ENCODE data around the gene MDM1.

Gene MDM1

DNA sequence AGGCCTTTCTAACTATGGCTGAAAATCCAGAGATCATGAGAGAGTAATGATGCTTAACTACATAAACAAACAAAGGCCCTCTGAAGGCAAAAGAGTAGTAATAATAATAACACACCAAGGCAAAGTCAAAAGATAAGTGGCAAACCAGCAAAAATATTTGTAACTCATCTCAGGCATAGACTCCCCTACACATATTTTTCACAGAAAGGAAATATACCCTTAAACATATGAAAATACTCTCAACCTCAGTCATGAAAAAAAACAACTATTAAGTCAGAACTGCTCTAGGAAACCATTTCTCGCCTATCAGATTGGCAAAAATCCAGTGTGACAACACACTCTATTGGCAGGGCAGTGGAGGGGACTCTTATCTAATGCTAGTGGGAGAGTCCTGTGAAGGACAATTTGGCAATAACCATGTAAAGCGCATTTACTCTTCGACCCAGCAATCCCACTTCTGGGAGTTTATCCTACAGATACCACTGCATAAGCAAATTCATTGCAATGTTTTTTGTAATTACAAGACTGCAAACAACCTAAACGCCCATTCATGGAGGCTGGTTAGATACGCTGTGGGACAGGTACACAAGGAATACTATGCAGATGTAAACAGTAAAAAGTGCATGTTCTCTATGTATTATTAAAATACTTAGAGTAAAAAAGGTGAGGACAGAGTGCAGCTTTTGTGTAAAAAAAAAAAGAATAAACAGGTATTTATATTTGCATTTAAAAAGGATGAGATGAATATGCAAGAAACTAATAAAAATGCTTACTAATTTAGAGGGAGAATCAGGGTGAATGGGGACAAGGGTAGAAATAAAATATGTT lies 52.7 kb downstream of the MDM1 start:
- TF ChIP-seq, protein P1, sequence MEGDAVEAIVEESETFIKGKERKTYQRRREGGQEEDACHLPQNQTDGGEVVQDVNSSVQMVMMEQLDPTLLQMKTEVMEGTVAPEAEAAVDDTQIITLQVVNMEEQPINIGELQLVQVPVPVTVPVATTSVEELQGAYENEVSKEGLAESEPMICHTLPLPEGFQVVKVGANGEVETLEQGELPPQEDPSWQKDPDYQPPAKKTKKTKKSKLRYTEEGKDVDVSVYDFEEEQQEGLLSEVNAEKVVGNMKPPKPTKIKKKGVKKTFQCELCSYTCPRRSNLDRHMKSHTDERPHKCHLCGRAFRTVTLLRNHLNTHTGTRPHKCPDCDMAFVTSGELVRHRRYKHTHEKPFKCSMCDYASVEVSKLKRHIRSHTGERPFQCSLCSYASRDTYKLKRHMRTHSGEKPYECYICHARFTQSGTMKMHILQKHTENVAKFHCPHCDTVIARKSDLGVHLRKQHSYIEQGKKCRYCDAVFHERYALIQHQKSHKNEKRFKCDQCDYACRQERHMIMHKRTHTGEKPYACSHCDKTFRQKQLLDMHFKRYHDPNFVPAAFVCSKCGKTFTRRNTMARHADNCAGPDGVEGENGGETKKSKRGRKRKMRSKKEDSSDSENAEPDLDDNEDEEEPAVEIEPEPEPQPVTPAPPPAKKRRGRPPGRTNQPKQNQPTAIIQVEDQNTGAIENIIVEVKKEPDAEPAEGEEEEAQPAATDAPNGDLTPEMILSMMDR (IDR thresholded peaks at IDR 0.05; ENCODE audit: extremely low read depth, insufficient read depth, missing control alignments): no peak
- no peak for DNase-seq (ENCODE audit: low spot score)
- in situ Hi-C loops (cut with MboI; ENCODE audit: low pct_unique_long_range_greater_than_20kb, low sequenced_read_pairs, unreplicated experiment): no loop called here

DNA sequence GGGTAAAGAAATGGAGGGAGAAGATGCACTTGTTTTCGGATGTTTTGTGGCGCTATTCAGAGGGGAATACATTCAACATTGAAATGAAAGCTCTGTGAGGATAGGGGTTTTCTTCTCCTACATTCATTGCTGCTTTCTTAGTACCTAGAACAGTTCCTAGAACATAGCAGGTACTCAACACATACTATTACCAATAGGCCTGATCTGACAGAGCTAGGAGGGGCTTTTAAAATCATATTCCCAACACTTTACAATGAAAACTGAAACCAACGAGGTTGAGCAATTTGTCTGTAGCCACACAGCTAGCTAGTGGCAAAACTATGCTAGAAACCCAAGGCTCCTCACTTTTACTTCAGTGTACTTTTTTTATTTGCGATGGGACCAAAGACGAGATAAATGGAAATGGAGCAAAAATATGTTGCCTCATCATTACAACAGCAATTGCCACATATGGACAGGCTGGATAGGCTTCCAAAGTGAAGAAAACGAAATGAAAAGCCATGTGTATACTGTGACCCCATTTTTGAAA lies 55.7 kb downstream of the MDM1 start:
- in situ Hi-C loops (cut with MboI; ENCODE audit: low pct_unique_long_range_greater_than_20kb, low sequenced_read_pairs, unreplicated experiment): no loop called here
- TF ChIP-seq, protein P1 (IDR thresholded peaks at IDR 0.05; ENCODE audit: extremely low read depth, insufficient read depth, missing control alignments): no peak
- DNase-seq (ENCODE audit: low spot score): no peak

DNA sequence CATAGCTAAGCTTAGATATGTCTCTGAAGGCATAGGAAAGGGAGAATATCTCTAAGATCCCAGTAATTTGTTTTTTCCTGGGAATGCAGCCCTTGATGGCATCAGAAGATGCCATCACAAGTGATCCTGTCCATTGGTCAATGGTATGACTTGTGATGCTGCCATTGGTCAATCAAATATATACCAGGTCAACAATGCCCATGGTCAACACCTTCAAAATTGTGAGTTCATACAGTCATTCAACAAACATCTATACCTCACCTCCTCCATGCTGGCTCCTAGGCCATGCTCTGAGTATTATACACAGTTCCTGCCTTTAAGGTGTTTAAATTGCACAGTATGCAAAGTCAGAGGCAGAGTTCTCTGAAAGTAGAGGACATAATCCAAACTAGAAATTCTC lies 59.4 kb downstream of the MDM1 start:
- in situ Hi-C loops (cut with MboI; ENCODE audit: low pct_unique_long_range_greater_than_20kb, low sequenced_read_pairs, unreplicated experiment): no loop called here
- TF ChIP-seq, protein P1 (IDR thresholded peaks at IDR 0.05; ENCODE audit: extremely low read depth, insufficient read depth, missing control alignments): no peak
- DNase-seq (ENCODE audit: low spot score): no peak

DNA sequence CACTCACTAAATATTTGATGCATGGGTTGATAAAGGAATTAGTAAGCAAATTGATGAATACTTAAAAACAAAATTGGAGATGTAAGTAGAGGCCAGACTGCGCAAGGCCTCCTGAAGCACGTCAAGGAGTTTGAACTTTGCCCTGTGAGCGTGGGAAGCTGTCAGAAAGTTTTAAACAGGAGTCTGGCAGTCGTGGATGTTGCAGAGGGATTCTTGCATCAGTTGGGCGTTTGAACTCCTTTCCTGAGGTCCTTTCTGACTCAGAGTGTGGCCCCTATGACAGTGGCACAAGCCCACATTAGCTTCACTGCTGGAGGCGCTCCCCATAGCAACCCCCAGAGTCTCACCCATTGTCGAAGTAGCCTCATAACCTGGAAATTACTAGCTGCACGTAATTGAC lies 60.8 kb downstream of the MDM1 start:
- in situ Hi-C loops (cut with MboI; ENCODE audit: low pct_unique_long_range_greater_than_20kb, low sequenced_read_pairs, unreplicated experiment): no loop called here

DNA sequence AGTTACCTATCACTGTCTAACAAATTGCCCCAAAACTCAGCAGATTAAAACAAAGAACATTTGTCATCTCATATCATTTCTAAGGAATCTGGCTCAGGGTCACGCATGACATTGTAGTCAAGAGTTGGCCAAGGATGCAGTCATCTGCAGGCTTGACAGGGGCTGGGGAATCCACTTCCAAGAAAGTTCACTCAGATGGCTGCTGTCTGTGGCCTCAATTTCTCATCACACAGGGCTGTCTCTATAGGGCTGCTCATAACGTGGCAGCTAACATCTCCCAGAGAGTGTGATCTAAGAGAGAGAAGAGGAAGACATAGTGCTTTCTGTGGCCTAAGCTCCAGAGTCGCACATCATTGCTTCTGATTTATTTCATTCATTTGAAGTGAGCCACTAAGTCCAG lies 61.8 kb downstream of the MDM1 start:
- in situ Hi-C loops (cut with MboI; ENCODE audit: low pct_unique_long_range_greater_than_20kb, low sequenced_read_pairs, unreplicated experiment): no loop called here
- DNase-seq (ENCODE audit: low spot score): no peak
- TF ChIP-seq, protein P1 (IDR thresholded peaks at IDR 0.05; ENCODE audit: extremely low read depth, insufficient read depth, missing control alignments): no peak

More for the DNA sequence above, 60.8 kb downstream of the MDM1 start:
- TF ChIP-seq, protein P1 (IDR thresholded peaks at IDR 0.05; ENCODE audit: extremely low read depth, insufficient read depth, missing control alignments): no peak
- no peak for DNase-seq (ENCODE audit: low spot score)

DNA sequence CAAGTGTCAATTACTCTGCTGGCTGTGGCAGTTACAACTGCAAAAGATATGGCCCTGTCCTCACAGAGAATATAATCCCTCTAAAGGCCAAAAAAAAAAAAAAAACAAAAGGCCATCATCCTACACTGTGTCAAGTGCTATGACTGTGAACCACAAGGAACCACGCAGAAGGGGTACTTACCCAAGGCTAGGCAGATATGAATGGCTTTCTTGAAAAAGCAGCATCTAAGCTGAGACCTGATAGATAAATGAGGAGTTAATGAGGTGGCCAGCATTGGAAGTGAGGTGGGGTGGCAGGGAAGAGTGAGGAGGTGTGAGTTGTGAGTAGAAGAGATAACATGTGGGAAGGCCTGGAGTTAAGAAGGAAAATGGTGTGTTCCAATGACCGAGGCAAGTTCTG lies 62.4 kb downstream of the MDM1 start:
- TF ChIP-seq, protein P1 (IDR thresholded peaks at IDR 0.05; ENCODE audit: extremely low read depth, insufficient read depth, missing control alignments): no peak
- in situ Hi-C loops (cut with MboI; ENCODE audit: low pct_unique_long_range_greater_than_20kb, low sequenced_read_pairs, unreplicated experiment): no loop called here
- DNase-seq (ENCODE audit: low spot score): no peak
